ENCODE results near the gene PFN1. TPM values are rescaled to one million over a fixed set of nuclear protein-coding genes. Genes with fewer than 3 reads are reported as not detected.

Gene PFN1
- total RNA-seq, 3 donors from 2014 or later: 605 to 825 (median 723) TPM

GRCh38 chr17:4950075-4950745 lies 1.9 kb upstream of the PFN1 start:
- intact Hi-C loops (cut with DNase I, micrococcal nuclease): no loop called here
- H3K4me3 ChIP-seq: peak overlapping the region; percentile 22
- no peak for TF ChIP-seq CTCF (IDR thresholded peaks at IDR 0.05)
- H3K9me3 ChIP-seq: no peaks in the 10 kb centered on the region
- H3K36me3 ChIP-seq (ENCODE audit: low read depth): no peaks in the 10 kb centered on the region
- ATAC-seq (peak; percentile 2), DNase-seq (peak; percentile 79 to 89 (median 86))
- peaks cover 29% of the 10 kb centered on the region for H3K4me1 ChIP-seq (ENCODE audit: low read depth)

- TF ChIP-seq CTCF (IDR thresholded peaks at IDR 0.05): no peak
- Histone ChIP-seq H3K36me3 (ENCODE audit: low read depth) (no peaks in the 10 kb centered on the region), H3K4me1 (ENCODE audit: low read depth) (peaks cover 33% of the 10 kb centered on the region), H3K9me3 (no peaks in the 10 kb centered on the region), H3K4me3 (peak overlapping the region; percentile 98)
- intact Hi-C loops (cut with DNase I, micrococcal nuclease): no loop called here
- ATAC-seq: peak; percentile 54
- DNase-seq: peak; percentile 88 to 94 (median 91)
Observed at GRCh38 chr17:4949321-4950074, 1.2 kb upstream of the PFN1 start.

GRCh38 chr17:4948931-4949320 lies 596 bp upstream of the PFN1 start:
- peak; percentile 80 to 93 (median 91) for DNase-seq
- intact Hi-C loops (cut with DNase I, micrococcal nuclease): no loop called here
- ATAC-seq: peak; percentile 62
- no peak for TF ChIP-seq CTCF (IDR thresholded peaks at IDR 0.05)
- H3K36me3 ChIP-seq (ENCODE audit: low read depth): no peaks in the 10 kb centered on the region
- H3K4me3 ChIP-seq: peak overlapping the region; percentile 98
- H3K4me1 ChIP-seq (ENCODE audit: low read depth): peaks cover 33% of the 10 kb centered on the region
- no peaks in the 10 kb centered on the region for H3K9me3 ChIP-seq

GRCh38 chr17:4947411-4948165 lies 742 bp downstream of the PFN1 start:
- DNase-seq (peak; percentile 83 to 89 (median 88)), ATAC-seq (peak; percentile 62)
- peaks cover 33% of the 10 kb centered on the region for H3K4me1 ChIP-seq (ENCODE audit: low read depth)
- no peaks in the 10 kb centered on the region for H3K36me3 ChIP-seq (ENCODE audit: low read depth)
- intact Hi-C loops (cut with DNase I, micrococcal nuclease): no loop called here
- no peak for TF ChIP-seq CTCF (IDR thresholded peaks at IDR 0.05)
- no peaks in the 10 kb centered on the region for H3K9me3 ChIP-seq
- peak overlapping the region; percentile 98 for H3K4me3 ChIP-seq

GRCh38 chr17:4947010-4947410 lies 1.3 kb downstream of the PFN1 start:
- Histone ChIP-seq H3K4me3 (peak overlapping the region; percentile 98), H3K9me3 (no peaks in the 10 kb centered on the region), H3K4me1 (ENCODE audit: low read depth) (peaks cover 35% of the 10 kb centered on the region), H3K36me3 (ENCODE audit: low read depth) (no peaks in the 10 kb centered on the region)
- intact Hi-C loops (cut with DNase I, micrococcal nuclease): no loop called here
- DNase-seq: peak in 1 of 3 donors; percentile 64
- TF ChIP-seq CTCF (IDR thresholded peaks at IDR 0.05): no peak
- no peak for ATAC-seq
